Brain pericyte (primary cell): Measurements from ENCODE around the gene ASB18.
"Not testable (repeated sequence)": the region's sequence is repeated elsewhere in the genome, so short reads cannot be mapped to it uniquely, and the experiment has no call there.

Source experiments
- DNase-seq: peaks from one replicate; pipeline ENCODE4 v3.0.0-alpha.2; 2012; ENCODE audit warnings: low read depth, low spot score

The ASB18 gene, protein sequence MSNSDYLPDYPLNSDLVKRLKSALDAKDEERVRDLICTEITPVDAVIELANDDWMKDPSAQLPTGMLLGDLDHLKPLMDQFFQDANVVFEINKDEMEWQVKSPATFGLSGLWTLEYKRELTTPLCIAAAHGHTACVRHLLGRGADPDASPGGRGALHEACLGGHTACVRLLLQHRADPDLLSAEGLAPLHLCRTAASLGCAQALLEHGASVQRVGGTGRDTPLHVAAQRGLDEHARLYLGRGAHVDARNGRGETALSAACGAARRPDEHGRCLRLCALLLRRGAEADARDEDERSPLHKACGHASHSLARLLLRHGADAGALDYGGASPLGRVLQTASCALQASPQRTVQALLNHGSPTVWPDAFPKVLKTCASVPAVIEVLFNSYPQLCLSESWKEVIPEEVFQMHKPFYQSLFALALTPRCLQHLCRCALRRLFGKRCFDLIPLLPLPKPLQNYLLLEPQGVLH

GRCh38 chr2:236264256-236264655, at the start of gene ASB18:
TSS of gene ASB18 (minus strand) at chr2:236264406. CDS start at chr2:236264345, 61 bp downstream.
- no peak for DNase-seq

DNA sequence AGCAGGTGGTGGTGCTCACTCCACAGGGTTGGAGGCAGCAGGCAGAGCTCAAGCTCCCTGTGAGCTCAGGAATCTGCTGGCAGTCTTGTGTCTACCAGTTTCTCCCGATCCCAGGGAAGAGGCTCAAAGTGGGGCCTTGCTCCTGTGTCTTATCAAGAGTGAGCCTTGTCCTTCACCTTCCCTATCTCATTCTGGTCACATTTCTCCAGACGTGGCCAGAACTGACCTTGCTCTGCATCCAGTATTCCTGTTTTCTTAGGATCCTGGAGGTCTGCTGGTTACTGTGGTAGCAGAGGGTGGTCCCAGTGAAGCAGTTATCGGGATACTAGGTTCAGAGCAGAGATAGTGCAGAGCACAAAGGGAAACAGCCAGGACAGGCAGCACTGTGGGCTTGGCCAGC, 47.1 kb upstream of the ASB18 start:
- DNase-seq = no peak

- DNase-seq = no peak
Measured at GRCh38 chr2:236309669-236310029, 45.4 kb upstream of the ASB18 start.

- DNase-seq = no peak
Measured at GRCh38 chr2:236308855-236309668, 44.9 kb upstream of the ASB18 start.

DNA sequence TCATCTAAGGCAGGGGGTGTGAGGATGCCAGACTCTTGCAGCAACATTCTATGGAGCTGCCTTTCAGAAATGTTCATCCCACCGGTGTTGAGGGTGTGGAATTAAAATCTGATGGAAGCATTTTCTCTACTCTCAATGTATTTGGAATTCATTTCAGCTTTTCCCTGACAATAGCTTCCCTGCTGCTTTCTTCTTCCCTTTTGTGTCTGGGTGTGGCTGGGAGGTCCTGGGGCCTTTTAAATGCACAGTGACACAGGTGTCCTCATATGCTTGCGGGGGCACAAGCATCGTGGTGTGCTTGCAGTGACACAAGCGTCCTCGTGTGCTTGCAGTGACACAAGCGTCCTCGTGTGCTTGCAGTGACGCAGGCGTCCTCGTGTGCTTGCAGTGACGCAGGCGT, 43.4 kb upstream of the ASB18 start:
- DNase-seq = no peak

GRCh38 chr2:236306825-236307540, 42.8 kb upstream of the ASB18 start:
- no peak for DNase-seq

DNA sequence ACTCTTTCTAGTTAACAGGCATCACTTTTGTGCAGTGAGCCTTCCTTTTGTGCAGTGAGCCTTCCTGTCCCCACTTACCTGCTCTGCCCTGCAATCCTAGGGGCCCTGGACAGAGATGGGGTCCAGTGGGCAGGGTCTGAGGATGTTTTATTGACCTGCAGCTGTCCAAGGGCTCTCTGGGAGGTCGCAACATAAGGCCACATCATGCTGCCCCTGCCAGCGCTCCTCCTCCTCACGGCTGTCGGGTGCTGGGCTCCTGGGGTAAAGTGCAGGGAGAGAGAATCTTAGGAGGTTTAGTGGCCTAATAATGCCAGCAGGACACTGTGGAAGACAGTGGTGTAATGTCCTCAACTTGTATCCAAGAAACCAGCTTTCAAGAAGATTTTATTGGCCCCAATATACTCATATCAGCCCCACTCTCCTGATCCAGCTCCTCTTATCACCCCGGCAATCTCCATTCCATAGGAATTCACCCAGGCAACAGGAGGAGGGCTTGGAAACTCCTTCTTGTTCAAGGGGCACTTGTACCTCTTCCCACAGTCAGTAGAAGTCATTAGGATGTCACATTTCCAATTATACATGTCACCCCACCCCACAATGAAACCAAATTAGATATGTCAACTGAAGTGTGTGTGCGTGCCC, 41.9 kb upstream of the ASB18 start:
- DNase-seq = no peak

- DNase-seq = no peak
Measured at GRCh38 chr2:236305531-236305930, 41.3 kb upstream of the ASB18 start.

DNA sequence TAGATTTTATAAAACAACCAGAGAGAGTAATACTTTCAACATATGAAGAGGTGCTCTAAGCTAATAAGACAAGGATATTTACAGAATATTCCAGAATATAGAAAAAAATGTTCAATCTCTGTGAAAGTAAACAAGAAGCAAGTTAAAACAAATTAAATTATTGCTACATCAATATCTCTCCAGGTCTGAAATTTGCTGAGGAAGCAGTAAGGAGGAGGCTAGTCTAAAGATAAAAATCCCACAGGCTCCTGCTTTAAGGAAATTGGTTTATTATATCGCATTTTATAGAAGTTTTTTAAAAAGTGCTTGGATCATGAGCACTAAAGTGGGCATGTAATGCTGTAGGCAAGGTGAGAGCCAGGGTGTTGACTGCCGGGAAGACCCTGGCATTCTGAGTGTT, 39.7 kb upstream of the ASB18 start:
- DNase-seq = no peak

DNA sequence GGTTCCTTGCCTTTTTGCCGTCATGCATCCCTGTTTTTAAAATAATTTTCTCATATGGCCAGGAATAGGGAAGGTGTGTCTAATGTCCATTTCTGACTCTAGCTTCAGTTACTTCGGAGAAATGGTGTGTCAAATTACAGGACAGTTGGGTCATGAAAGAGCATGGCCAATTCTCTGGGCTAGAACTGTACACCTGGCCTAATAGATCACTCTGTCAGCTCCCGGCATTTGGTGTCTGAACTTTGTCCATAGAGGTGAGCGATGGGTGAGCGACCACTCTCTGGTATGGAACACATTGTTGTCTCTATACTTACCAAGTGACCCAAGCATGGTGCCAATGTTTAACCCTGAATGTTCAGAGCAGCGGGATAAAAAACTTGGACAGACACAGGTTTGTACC, 38.3 kb upstream of the ASB18 start:
- no peak for DNase-seq

- no peak for DNase-seq
Measured at GRCh38 chr2:236298924-236299475, 34.8 kb upstream of the ASB18 start.

GRCh38 chr2:236295481-236295880, 31.3 kb upstream of the ASB18 start:
- no peak for DNase-seq

DNA sequence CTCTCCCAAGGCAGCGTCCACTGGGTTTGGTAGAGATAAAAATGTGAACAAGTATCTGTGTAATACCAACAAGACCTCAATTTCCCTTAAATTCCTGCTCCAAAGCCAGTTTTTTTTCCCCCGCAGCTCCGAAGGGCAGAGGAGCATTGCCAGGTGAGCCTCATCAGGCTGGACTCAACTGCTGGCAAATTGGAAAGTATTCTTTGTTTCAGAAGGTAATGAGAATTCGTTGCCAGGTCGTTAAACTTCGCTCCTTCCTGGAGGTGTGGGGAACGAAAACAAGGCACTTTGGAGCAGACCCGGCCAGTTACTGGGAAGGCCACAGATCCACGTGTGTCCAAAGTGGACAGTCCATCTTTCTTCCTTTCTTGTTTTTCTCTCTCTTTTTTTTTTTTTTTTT, 30.4 kb upstream of the ASB18 start:
- DNase-seq = no peak

- DNase-seq = no peak
Measured at GRCh38 chr2:236293241-236293810, 29.1 kb upstream of the ASB18 start.

- DNase-seq = no peak
Measured at GRCh38 chr2:236291911-236292310, 27.7 kb upstream of the ASB18 start.

GRCh38 chr2:236291476-236291875, 27.3 kb upstream of the ASB18 start:
- DNase-seq = no peak

GRCh38 chr2:236290742-236291425, 26.7 kb upstream of the ASB18 start:
- no peak for DNase-seq

GRCh38 chr2:236289766-236290462, 25.7 kb upstream of the ASB18 start:
- DNase-seq = no peak

DNA sequence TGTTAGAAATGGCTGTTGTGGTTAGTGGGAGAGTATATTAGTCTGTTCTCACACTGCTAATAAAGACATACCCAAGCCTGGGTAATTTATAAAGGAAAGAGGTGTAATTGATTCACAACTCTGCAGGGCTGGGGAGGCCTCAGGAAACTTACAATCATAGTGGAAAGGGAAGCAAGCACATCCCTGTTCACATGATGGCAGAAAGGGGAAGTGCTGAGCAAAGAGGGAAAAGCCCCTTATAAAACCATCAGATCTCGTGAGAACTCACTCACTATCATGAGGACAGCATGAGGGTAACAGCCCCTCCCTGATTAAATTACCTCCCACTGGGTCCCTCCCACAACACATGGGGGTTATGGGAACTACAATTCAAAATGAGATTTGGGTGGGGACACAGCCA, 24.2 kb upstream of the ASB18 start:
- not testable (repeated sequence) for DNase-seq

DNA sequence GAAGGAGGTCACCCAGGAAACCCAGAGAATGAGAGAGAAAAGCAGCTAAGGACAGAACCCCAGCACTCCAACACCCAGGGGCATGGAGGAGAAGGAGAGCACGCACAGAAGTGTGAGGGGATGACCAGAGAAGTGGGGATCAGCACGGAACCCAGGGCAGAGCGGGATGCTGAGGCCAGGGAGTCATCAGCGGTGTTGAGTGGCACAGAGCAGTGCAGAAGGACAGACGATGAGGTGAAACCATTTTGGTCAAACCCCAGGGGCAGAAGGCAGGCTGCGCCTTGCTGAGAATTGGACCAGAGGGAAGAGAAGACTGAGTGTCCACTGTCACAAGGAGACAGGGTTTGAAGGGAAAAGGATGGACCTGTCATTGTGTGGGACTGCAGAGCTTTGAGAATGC, 23.4 kb upstream of the ASB18 start:
- no peak for DNase-seq
